BLaER1 (cell line): ENCODE results near the gene REST.
A peak's percentile ranks its signal among the peaks of the same experiment; 100 is the strongest.
"Not testable (repeated sequence)": the region's sequence is repeated elsewhere in the genome, so short reads cannot be mapped to it uniquely, and the experiment has no call there.

Experiments
- H3K27ac ChIP-seq: shearing (Covaris generic); formaldehyde crosslinking; 2 replicates; pipeline ENCODE4 v1.8.1; 2022
- H3K27me3 ChIP-seq: shearing (Covaris generic); formaldehyde crosslinking; 2 replicates; pipeline ENCODE4 v1.8.1; 2022
- H3K36me3 ChIP-seq: shearing (Covaris generic); formaldehyde crosslinking; 2 replicates; pipeline ENCODE4 v1.8.1; 2022
- H3K4me1 ChIP-seq: shearing (Covaris generic); formaldehyde crosslinking; 2 replicates; pipeline ENCODE4 v1.8.1; 2022
- H3K4me2 ChIP-seq: shearing (Covaris generic); formaldehyde crosslinking; 2 replicates; pipeline ENCODE4 v1.8.1; 2022
- H3K4me3 ChIP-seq: shearing (Covaris generic); formaldehyde crosslinking; 2 replicates; pipeline ENCODE4 v1.8.1; 2022
- H3K9ac ChIP-seq: shearing (Covaris generic); formaldehyde crosslinking; 2 replicates; pipeline ENCODE4 v1.8.1; 2022
- H3K9me3 ChIP-seq: shearing (Covaris generic); formaldehyde crosslinking; 2 replicates; pipeline ENCODE4 v1.8.1; 2022
- H4K20me1 ChIP-seq: shearing (Covaris generic); formaldehyde crosslinking; 2 replicates; pipeline ENCODE4 v1.8.1; 2022
- Cebpa-rat ChIP-seq: shearing (Covaris generic); IDR thresholded peaks from 2 replicates; pipeline ENCODE4 v1.8.1; 2022

The REST gene

DNA sequence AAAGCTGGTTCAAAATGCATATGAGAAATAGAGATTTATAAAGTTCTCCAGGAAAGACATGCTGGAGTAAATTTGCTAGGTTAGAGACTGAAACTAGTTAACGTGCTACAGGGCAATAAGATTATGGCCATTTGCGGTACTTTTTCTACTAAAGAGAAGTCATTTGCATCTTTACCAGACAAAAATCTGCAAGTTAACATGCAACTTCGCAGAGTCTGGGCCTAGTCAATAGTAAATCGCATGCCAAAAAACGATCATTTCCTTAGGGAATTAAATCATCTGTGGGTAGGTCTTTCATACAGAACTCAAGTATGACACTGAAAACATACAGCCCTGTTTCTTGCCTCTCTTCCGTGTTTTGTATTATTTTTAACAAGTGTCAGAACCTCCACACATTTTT lies 32.8 kb upstream of the REST start:
- 0 out of 2 replicates have a peak overlapping the region, but pooled peaks have one; percentile 38 for H3K27ac ChIP-seq
- no peak overlapping the region for H3K4me3 ChIP-seq

GRCh38 chr4:56876264-56876663 lies 31.4 kb upstream of the REST start:
- Histone ChIP-seq H3K9me3 (no peaks in the 10 kb centered on the region), H3K9ac (no peak overlapping the region), H3K36me3 (no peaks in the 10 kb centered on the region), H3K4me1 (peaks cover 23% of the 10 kb centered on the region), H3K4me3 (no peak overlapping the region), H3K27ac (no peak overlapping the region), H3K27me3 (no peaks in the 10 kb centered on the region), H4K20me1 (no peaks in the 10 kb centered on the region), H3K4me2 (no peak overlapping the region)
- no peak for TF ChIP-seq Cebpa-rat

More for the DNA sequence above, 32.8 kb upstream of the REST start:
- Histone ChIP-seq H3K4me1 (peaks cover 36% of the 10 kb centered on the region), H3K27me3 (no peaks in the 10 kb centered on the region), H3K36me3 (no peaks in the 10 kb centered on the region), H3K9me3 (no peaks in the 10 kb centered on the region), H4K20me1 (no peaks in the 10 kb centered on the region), H3K4me2 (peak overlapping the region; percentile 17; the same call in 1 of the 2 replicates), H3K9ac (no peak overlapping the region)
- no peak for TF ChIP-seq Cebpa-rat

GRCh38 chr4:56879996-56880395 lies 27.7 kb upstream of the REST start:
- Histone ChIP-seq H3K9me3 (no peaks in the 10 kb centered on the region), H3K36me3 (no peaks in the 10 kb centered on the region), H3K4me2 (no peak overlapping the region), H3K27ac (no peak overlapping the region), H3K27me3 (no peaks in the 10 kb centered on the region), H4K20me1 (no peaks in the 10 kb centered on the region), H3K4me3 (no peak overlapping the region), H3K4me1 (peaks cover 10% of the 10 kb centered on the region), H3K9ac (no peak overlapping the region)
- no peak for TF ChIP-seq Cebpa-rat

DNA sequence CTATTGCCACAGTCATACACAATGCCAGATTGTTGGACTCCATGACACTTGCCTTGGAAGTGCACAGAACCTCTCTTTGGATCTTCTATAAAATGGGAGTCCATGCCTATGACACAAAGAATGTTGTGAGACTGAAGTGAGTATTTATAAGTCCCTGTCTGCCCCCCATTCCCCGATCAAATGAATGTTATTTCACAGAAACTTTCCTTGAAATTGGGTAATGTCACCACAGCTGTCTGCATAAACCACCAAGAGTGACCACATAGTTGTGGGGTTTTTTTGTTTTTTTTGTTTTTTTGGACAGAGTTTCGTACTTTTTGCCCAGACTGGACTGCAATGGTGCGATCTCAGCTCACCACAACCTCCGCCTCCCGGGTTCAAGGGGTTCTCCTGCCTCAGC lies 27.1 kb upstream of the REST start:
- no peak overlapping the region for H3K4me2 ChIP-seq
- no peak overlapping the region for H3K4me3 ChIP-seq
- no peaks in the 10 kb centered on the region for H3K36me3 ChIP-seq
- H3K9me3 ChIP-seq, result no peaks in the 10 kb centered on the region
- H3K27me3 ChIP-seq, result no peaks in the 10 kb centered on the region
- H3K9ac ChIP-seq, result no peak overlapping the region
- H4K20me1 ChIP-seq, result no peaks in the 10 kb centered on the region
- TF ChIP-seq Cebpa-rat, result no peak
- peaks cover 4% of the 10 kb centered on the region; the same call in 1 of the 2 replicates for H3K4me1 ChIP-seq
- H3K27ac ChIP-seq, result no peak overlapping the region

- H3K36me3 ChIP-seq, H3K27me3 ChIP-seq, H4K20me1 ChIP-seq, H3K4me3 ChIP-seq, H3K27ac ChIP-seq, H3K4me1 ChIP-seq, H3K9me3 ChIP-seq, H3K4me2 ChIP-seq, H3K9ac ChIP-seq: not testable (repeated sequence)
Observed at GRCh38 chr4:56884511-56884910, 23.2 kb upstream of the REST start.

DNA sequence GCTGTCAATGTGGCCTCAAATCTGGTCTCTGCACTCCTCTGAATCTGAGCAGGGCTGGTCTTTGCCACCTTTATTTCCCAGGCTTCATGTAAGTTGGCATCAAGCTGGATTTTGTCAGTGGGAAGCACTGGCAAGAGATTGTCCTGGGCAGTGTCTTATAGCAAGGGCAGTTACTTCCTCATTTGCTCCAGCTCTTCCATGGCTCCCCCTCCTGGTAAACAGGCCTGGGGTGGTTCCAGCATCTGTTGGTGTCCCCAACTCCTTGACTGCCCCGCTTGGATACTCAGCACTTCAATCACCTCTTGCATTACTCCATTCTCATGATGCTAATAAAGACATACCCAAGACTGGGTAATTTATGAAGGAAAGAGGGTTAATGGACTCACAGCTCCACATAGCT lies 15.0 kb upstream of the REST start:
- no peak overlapping the region for H3K4me3 ChIP-seq

GRCh38 chr4:56897842-56898241 lies 9.9 kb upstream of the REST start:
- H3K27me3 ChIP-seq, H3K36me3 ChIP-seq, H3K9me3 ChIP-seq, H4K20me1 ChIP-seq, H3K4me3 ChIP-seq, H3K4me2 ChIP-seq, H3K9ac ChIP-seq, H3K4me1 ChIP-seq, H3K27ac ChIP-seq: not testable (repeated sequence)

More for the DNA sequence above, 15.0 kb upstream of the REST start:
- H3K4me1 ChIP-seq, result no peaks in the 10 kb centered on the region
- no peak for TF ChIP-seq Cebpa-rat
- H3K9me3 ChIP-seq, result no peaks in the 10 kb centered on the region
- no peaks in the 10 kb centered on the region for H3K36me3 ChIP-seq
- no peak overlapping the region for H3K4me2 ChIP-seq
- no peak overlapping the region for H3K27ac ChIP-seq
- no peaks in the 10 kb centered on the region for H4K20me1 ChIP-seq
- H3K9ac ChIP-seq, result no peak overlapping the region
- no peaks in the 10 kb centered on the region for H3K27me3 ChIP-seq

GRCh38 chr4:56900186-56900585 lies 7.5 kb upstream of the REST start:
- not testable (repeated sequence) for H3K27me3 ChIP-seq, H3K36me3 ChIP-seq, H3K9ac ChIP-seq, H3K4me3 ChIP-seq, H3K4me2 ChIP-seq, H3K9me3 ChIP-seq, H4K20me1 ChIP-seq, H3K27ac ChIP-seq, H3K4me1 ChIP-seq

- H3K9ac ChIP-seq, result no peak overlapping the region
- H3K9me3 ChIP-seq, result no peaks in the 10 kb centered on the region
- no peak for TF ChIP-seq Cebpa-rat
- no peaks in the 10 kb centered on the region for H3K36me3 ChIP-seq
- H4K20me1 ChIP-seq, result no peaks in the 10 kb centered on the region
- H3K4me1 ChIP-seq, result peaks cover 17% of the 10 kb centered on the region
- no peak overlapping the region for H3K27ac ChIP-seq
- no peak overlapping the region for H3K4me2 ChIP-seq
- H3K4me3 ChIP-seq, result no peak overlapping the region
- H3K27me3 ChIP-seq, result no peaks in the 10 kb centered on the region
Observed at GRCh38 chr4:56902703-56903102, 5.0 kb upstream of the REST start.

- no peaks in the 10 kb centered on the region for H3K27me3 ChIP-seq
- no peak for TF ChIP-seq Cebpa-rat
Observed at GRCh38 chr4:56905796-56906195, 1.9 kb upstream of the REST start.

More at GRCh38 chr4:56905796-56906195, 1.9 kb upstream of the REST start:
- no peak overlapping the region for H3K4me3 ChIP-seq
- no peaks in the 10 kb centered on the region for H3K9me3 ChIP-seq
- peaks cover 24% of the 10 kb centered on the region for H4K20me1 ChIP-seq
- H3K4me2 ChIP-seq, result no peak overlapping the region
- peaks cover 27% of the 10 kb centered on the region for H3K4me1 ChIP-seq
- H3K36me3 ChIP-seq, result no peaks in the 10 kb centered on the region; the same call in 1 of the 2 replicates
- H3K9ac ChIP-seq, result no peak overlapping the region
- H3K27ac ChIP-seq, result no peak overlapping the region
